H1 (cell line): ENCODE measurements around the gene SERINC5. TPM values are rescaled to one million over a fixed set of nuclear protein-coding genes. Genes with fewer than 3 reads are reported as not detected.
A peak's percentile ranks its signal among the peaks of the same experiment; 100 is the strongest.

ENCODE experiments used
- CTCF ChIA-PET: fragments of 300-600 bp; sonication (Branson Sonifier 250); formaldehyde crosslinking; loops from one replicate; lab custom pipeline; 2021; ENCODE audit not compliant: partially characterized antibody; lab: Charles Lee
- POLR2A ChIA-PET: fragments of 300-600 bp; sonication (Branson Sonifier 250); formaldehyde crosslinking; loops from one replicate; lab custom pipeline; 2021; ENCODE audit warnings: inconsistent platforms; ENCODE audit not compliant: partially characterized antibody; lab: Charles Lee
- DNase-seq, 2 experiments: peaks; one replicate each; pipeline versions ENCODE4 v3.0.0 to v3.0.0-alpha.2; 2010 to 2022; ENCODE audit warnings: low spot score in 2 of 2, low read depth in 1 of 2, mixed read lengths in 1 of 2
- FAIRE-seq: peaks from 2 replicates; lab custom pipeline; 2011; peaks lifted over from hg19 to GRCh38; lab: Jason Lieb, UNC
- H2AFZ ChIP-seq: 2 replicates; pipeline ENCODE4 v1.8.1; 2012; ENCODE audit warnings: low read length, inconsistent platforms
- H2AK5ac ChIP-seq: 2 replicates; pipeline ENCODE4 v1.6.1; 2013; ENCODE audit warnings: low read depth, low read length
- H2BK120ac ChIP-seq: replicated peaks from 2 replicates; pipeline ENCODE3; 2013; ENCODE audit warnings: low read depth, low read length, inconsistent platforms
- H2BK12ac ChIP-seq: 2 replicates; pipeline ENCODE4 v1.6.1; 2013; ENCODE audit warnings: low read depth, low read length
- H2BK15ac ChIP-seq: 2 replicates; pipeline ENCODE4 v1.6.1; 2013; ENCODE audit warnings: low read length
- H2BK20ac ChIP-seq: 2 replicates; pipeline ENCODE4 v1.6.1; 2013; ENCODE audit warnings: low read length
- H2BK5ac ChIP-seq: 2 replicates; pipeline ENCODE4 v1.6.1; 2013; ENCODE audit warnings: low read depth, low read length
- H3K14ac ChIP-seq: 2 replicates; pipeline ENCODE4 v1.6.1; 2013; ENCODE audit warnings: inconsistent platforms; ENCODE audit not compliant: insufficient read length
- H3K18ac ChIP-seq: 2 replicates; pipeline ENCODE4 v1.6.1; 2013; ENCODE audit warnings: low read length; ENCODE audit errors: extremely low read depth
- H3K23ac ChIP-seq: 2 replicates; pipeline ENCODE4 v1.6.1; 2013; ENCODE audit warnings: inconsistent platforms; ENCODE audit not compliant: insufficient read length
- H3K23me2 ChIP-seq: 2 replicates; pipeline ENCODE4 v1.6.1; 2013; ENCODE audit warnings: low read depth, low read length
- H3K27ac ChIP-seq: 2 replicates; pipeline ENCODE4 v1.6.1; 2011; ENCODE audit warnings: low read depth, low read length, inconsistent platforms
- H3K27me3 ChIP-seq, 4 experiments: replicated peaks in 1 of 4; 1 replicate in 1 of 4; 2 replicates in 3 of 4; pipeline versions ENCODE4 v1.6.1 to v1.8.1; 2011 to 2013; ENCODE audit warnings: low read length in 3 of 4, mild to moderate bottlenecking in 3 of 4, inconsistent platforms in 2 of 4, mixed read lengths in 2 of 4, moderate library complexity in 1 of 4; ENCODE audit not compliant: control insufficient read depth in 3 of 4, insufficient read depth in 3 of 4; ENCODE audit errors: extremely low read depth in 1 of 4
- H3K36me3 ChIP-seq, 4 experiments: 2 replicates each; pipeline versions ENCODE4 v1.6.1 to v1.8.1; 2011 to 2013; ENCODE audit warnings: mild to moderate bottlenecking in 4 of 4, low read length in 3 of 4, moderate library complexity in 2 of 4, control low read depth in 1 of 4, inconsistent platforms in 1 of 4; ENCODE audit not compliant: insufficient read depth in 4 of 4, control insufficient read depth in 2 of 4
- H3K4ac ChIP-seq: replicated peaks from 2 replicates; pipeline ENCODE3; 2013; ENCODE audit warnings: low read length, low read depth, mixed read lengths, inconsistent platforms; ENCODE audit not compliant: insufficient read length
- H3K4me1 ChIP-seq, 4 experiments: replicated peaks in 1 of 4; 1 replicate in 1 of 4; 2 replicates in 3 of 4; pipeline versions ENCODE4 v1.6.1 to v1.8.1; 2011 to 2013; ENCODE audit warnings: low read length in 3 of 4, inconsistent platforms in 2 of 4, mixed read lengths in 1 of 4; ENCODE audit not compliant: insufficient read depth in 4 of 4, control insufficient read depth in 3 of 4
- H3K4me2 ChIP-seq, 2 experiments: 2 replicates each; pipeline versions ENCODE4 v1.6.1 to v1.8.1; 2011 to 2013; ENCODE audit warnings: low read depth in 2 of 2, low read length in 2 of 2, control low read depth in 1 of 2, inconsistent platforms in 1 of 2, mild to moderate bottlenecking in 1 of 2; ENCODE audit not compliant: insufficient read depth in 1 of 2
- H3K4me3 ChIP-seq, 4 experiments: fragments of 200-600, 300-600 bp in 1 of 4; sonication (generic), shearing (Covaris generic), sonication (Bioruptor Twin) in 1 of 4; 2 replicates each; pipeline versions ENCODE4 v1.5.1 to v1.8.1; 2011 to 2016; ENCODE audit warnings: low read length in 4 of 4, low read depth in 3 of 4, control low read depth in 2 of 4, inconsistent platforms in 2 of 4, mild to moderate bottlenecking in 2 of 4, mixed read lengths in 1 of 4, moderate library complexity in 1 of 4; ENCODE audit not compliant: insufficient read depth in 2 of 4; ENCODE audit errors: extremely low read depth in 1 of 4
- H3K56ac ChIP-seq: replicated peaks from 2 replicates; pipeline ENCODE3; 2013; ENCODE audit warnings: low read depth, mild to moderate bottlenecking, mixed read lengths, low read length, inconsistent platforms; ENCODE audit not compliant: insufficient read length
- H3K79me1 ChIP-seq: 2 replicates; pipeline ENCODE4 v1.6.1; 2013; ENCODE audit warnings: low read depth, low read length, control low read depth
- H3K79me2 ChIP-seq, 2 experiments: 2 replicates each; pipeline versions ENCODE4 v1.6.1 to v1.8.1; 2012 to 2013; ENCODE audit warnings: low read length in 2 of 2, mild to moderate bottlenecking in 2 of 2, inconsistent platforms in 1 of 2; ENCODE audit not compliant: insufficient read depth in 2 of 2, control insufficient read depth in 1 of 2
- H3K9ac ChIP-seq, 4 experiments: replicated peaks in 1 of 4; 1 replicate in 1 of 4; 2 replicates in 3 of 4; pipeline versions ENCODE4 v1.6.1 to v1.8.1; 2011 to 2013; ENCODE audit warnings: low read depth in 3 of 4, low read length in 3 of 4, control low read depth in 2 of 4, mild to moderate bottlenecking in 2 of 4, moderate library complexity in 2 of 4, inconsistent platforms in 1 of 4; ENCODE audit errors: extremely low read depth in 1 of 4
- H3K9me3 ChIP-seq, 2 experiments: 2 replicates each; pipeline versions ENCODE4 v1.6.1 to v1.8.1; 2012 to 2013; ENCODE audit warnings: mild to moderate bottlenecking in 2 of 2, moderate library complexity in 2 of 2, control low read depth in 1 of 2, inconsistent platforms in 1 of 2, low read depth in 1 of 2, low read length in 1 of 2, mixed read lengths in 1 of 2; ENCODE audit not compliant: insufficient read depth in 2 of 2
- H4K20me1 ChIP-seq, 2 experiments: replicated peaks in 1 of 2; 2 replicates each; pipeline versions ENCODE3 to v1.8.1; 2011 to 2013; ENCODE audit warnings: inconsistent platforms in 2 of 2, low read length in 2 of 2, mild to moderate bottlenecking in 1 of 2; ENCODE audit not compliant: insufficient read depth in 2 of 2, control insufficient read depth in 1 of 2
- H4K5ac ChIP-seq: 2 replicates; pipeline ENCODE4 v1.6.1; 2013; ENCODE audit warnings: low read length, low read depth, mixed read lengths, inconsistent platforms; ENCODE audit not compliant: insufficient read length
- H4K8ac ChIP-seq: 2 replicates; pipeline ENCODE4 v1.8.0; 2013; ENCODE audit warnings: mild to moderate bottlenecking, moderate library complexity, low read length, inconsistent platforms; ENCODE audit not compliant: insufficient read depth; ENCODE audit errors: extremely low read depth
- H4K91ac ChIP-seq: replicated peaks from 2 replicates; pipeline ENCODE3; 2013; ENCODE audit warnings: low read length, mixed read lengths, inconsistent platforms; ENCODE audit not compliant: insufficient read length
- CHD1 ChIP-seq: IDR thresholded peaks from 2 replicates; pipeline ENCODE4 v1.6.1; 2012; ENCODE audit warnings: low read depth, low read length, improper control_type of control experiment
- CHD2 ChIP-seq: IDR thresholded peaks from 2 replicates; pipeline ENCODE4 v1.6.1; 2012; ENCODE audit warnings: low read length, improper control_type of control experiment
- CREB1 ChIP-seq: IDR thresholded peaks from 2 replicates; pipeline ENCODE4 v1.6.1; 2012; ENCODE audit warnings: inconsistent platforms
- JUN ChIP-seq: IDR thresholded peaks from 2 replicates; pipeline ENCODE4 v1.6.1; 2011; ENCODE audit warnings: low read depth, mild to moderate bottlenecking, improper control_type of control experiment, low read length
- RFX5 ChIP-seq: IDR thresholded peaks from 2 replicates; pipeline ENCODE4 v1.6.1; 2011; ENCODE audit warnings: low read depth, low read length, improper control_type of control experiment, borderline replicate concordance
- WGBS, 2 experiments: shearing (Covaris generic) in 1 of 2; methylation state at CpG; one replicate each; pipeline versions ENCODE4 v1.1.6 to v1.1.7; 2013 to 2015; ENCODE audit warnings: low lambda C conversion rate in 2 of 2, mixed read lengths in 2 of 2, inconsistent platforms in 1 of 2, low coverage in 1 of 2, missing lambda C conversion rate in 1 of 2; ENCODE audit not compliant: insufficient replicate concordance in 2 of 2, insufficient coverage in 1 of 2, insufficient read length in 1 of 2; ENCODE audit errors: extremely low coverage in 1 of 2, missing lambda C conversion rate in 1 of 2; 5-methylcytosine and 5-hydroxymethylcytosine counted together
- polyA plus RNA-seq, 7 experiments: library from polyadenylated mRNA; depleted of rRNA in 3 of 7; stranded (reverse) in 5 of 7; unstranded in 2 of 7; fragments of >200 nt in 5 of 7; fragments of 200-250 nt in 2 of 7; gene quantifications; 1 replicate in 5 of 7; 2 replicates in 1 of 7; 4 replicates in 1 of 7; pipeline versions ENCODE4 v1.2.1 to v1.2.3, GENCODE V29; 2011 to 2013; ENCODE audit warnings: missing spikeins in 2 of 7, mixed read lengths in 2 of 7
- total RNA-seq: library from RNA; stranded (reverse); fragmentation: NEBNext Ultra II Directional; extraction: Animal tissue kit (Norgen Biotek cat#: 25700); gene quantifications from 2 replicates; pipeline ENCODE4 v1.2.1, GENCODE V29; 2021

Gene SERINC5
- total and polyA plus RNA-seq, 2 of the 8 experiments (the other 6 are each of a cell fraction or from before 2014, with no cell fraction given): 32.2 to 149 TPM

DNA sequence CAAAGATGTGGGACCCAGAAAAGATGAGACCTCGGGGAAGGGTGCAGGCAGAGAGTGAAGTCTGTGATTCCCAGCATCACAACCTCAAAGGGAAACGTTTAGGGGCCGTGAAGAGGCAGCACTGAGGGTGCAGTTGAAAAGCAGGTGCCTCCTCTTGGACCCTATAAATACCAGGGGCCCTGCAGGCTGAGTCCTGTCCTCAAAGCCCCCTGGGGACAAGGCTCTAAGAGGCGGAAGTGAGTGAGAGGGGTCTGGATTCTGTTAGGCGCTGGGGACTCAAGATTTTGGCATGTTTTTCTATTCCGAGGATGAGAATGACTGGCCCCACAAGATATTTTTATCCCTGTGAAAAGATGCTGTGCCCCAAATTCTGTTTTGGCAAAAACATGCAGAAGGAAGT is 112.9 kb downstream of the SERINC5 start:
- no peaks in the 10 kb centered on the region for H4K20me1 ChIP-seq
- H2BK120ac ChIP-seq: no peak overlapping the region
- no peaks in the 10 kb centered on the region for H3K27me3 ChIP-seq
- no peak overlapping the region for H2BK15ac ChIP-seq
- WGBS, 2 experiments: 78% methylated on average over 6 of the region's 6 CpGs; no CpG with 5 or more reads in 1 of the 2 experiments
- peaks cover 16 to 33% (median 26%) of the 10 kb centered on the region in 4 experiments for H3K4me1 ChIP-seq
- POLR2A ChIA-PET: interaction anchor here (0.8 to 2.7 kb wide), 7 partner anchors 33 to 117 kb away, joined by 3 to 10 read pairs (median 4); no protein-coding TSS in a partner anchor
- peak overlapping the region; percentile 41; the same call in 1 of the 2 replicates for H2BK5ac ChIP-seq
- no peaks in the 10 kb centered on the region for H3K79me1 ChIP-seq
- CTCF ChIA-PET: interaction anchor here (0.7 to 2.9 kb wide), 8 partner anchors 12 to 115 kb away, joined by 3 to 9 read pairs (median 4); no protein-coding TSS in a partner anchor
- no peak for TF ChIP-seq CREB1
- TF ChIP-seq CHD1: no peak
- TF ChIP-seq RFX5: no peak
- no peak for TF ChIP-seq JUN
- TF ChIP-seq CHD2: no peak
- no peak overlapping the region for H2AFZ ChIP-seq
- no peak overlapping the region for H3K56ac ChIP-seq
- no peak overlapping the region; the same call in 1 of the 2 replicates for H2BK12ac ChIP-seq
- H4K5ac ChIP-seq: no peak overlapping the region
- H3K4me3 ChIP-seq: no peak overlapping the region
- no peak overlapping the region for H4K8ac ChIP-seq
- H3K9ac ChIP-seq: no peak overlapping the region
- H4K91ac ChIP-seq: no peak overlapping the region
- H3K9me3 ChIP-seq: no peaks in the 10 kb centered on the region
- no peak overlapping the region for H3K14ac ChIP-seq
- no peak overlapping the region for H2BK20ac ChIP-seq
- H3K23me2 ChIP-seq: no peaks in the 10 kb centered on the region
- H3K18ac ChIP-seq: no peak overlapping the region
- 0 out of 4 replicates have a peak, but pooled peaks cover 0 to 4% of the 10 kb centered on the region in 2 experiments for H3K79me2 ChIP-seq
- DNase-seq (no peak), FAIRE-seq (no peak)
- H3K27ac ChIP-seq: no peak overlapping the region
- no peak overlapping the region for H2AK5ac ChIP-seq
- peaks cover 4 to 42% (median 13%) of the 10 kb centered on the region in 4 experiments; a peak in 6 of 8 replicates for H3K36me3 ChIP-seq
- H3K4me2 ChIP-seq: peak overlapping the region in 1 of 2 experiments; percentile 60; a peak in 1 of 4 replicates
- peak overlapping the region; percentile 5 for H3K4ac ChIP-seq
- H3K23ac ChIP-seq: no peak overlapping the region
